Measurements from ENCODE around the gene IMMP2L.
"Not testable (repeated sequence)": the region's sequence is repeated elsewhere in the genome, so short reads cannot be mapped to it uniquely, and the experiment has no call there.

Gene IMMP2L

GRCh38 chr7:111459757-111460280 lies 102.5 kb downstream of the IMMP2L start:
- DNase-seq (ENCODE audit: low spot score) = no peak

DNA sequence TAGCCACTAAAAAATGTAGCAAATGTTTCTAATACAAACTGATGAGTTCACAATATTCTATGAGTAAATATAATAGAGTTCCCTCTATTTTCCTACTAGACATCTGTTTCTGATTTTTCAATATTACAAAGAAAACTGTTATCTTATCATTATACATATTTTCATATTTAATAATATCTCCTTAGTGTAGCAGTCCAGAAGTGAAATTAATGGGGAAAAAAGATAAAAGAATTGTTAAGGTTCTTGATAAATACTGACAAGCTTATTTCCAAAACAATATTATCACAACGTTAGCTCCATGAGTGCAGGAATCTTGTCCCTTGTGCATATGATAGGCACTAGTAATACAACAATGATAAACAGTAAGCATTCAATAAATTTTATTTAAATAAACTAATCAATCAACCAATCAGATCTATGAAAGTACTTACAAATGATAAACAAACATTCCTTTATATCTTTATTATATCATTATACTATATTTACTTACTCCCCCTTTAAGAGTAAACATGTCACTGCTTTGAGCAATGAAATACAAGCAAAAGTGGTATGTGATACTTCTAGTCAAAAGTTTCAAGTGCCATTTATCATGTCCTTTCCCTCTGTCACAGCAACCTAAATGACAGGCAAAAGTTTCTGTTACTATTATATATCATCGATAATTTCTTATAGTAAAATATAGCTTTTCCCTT lies 103.1 kb downstream of the IMMP2L start:
- DNase-seq (ENCODE audit: low spot score) = no peak

DNA sequence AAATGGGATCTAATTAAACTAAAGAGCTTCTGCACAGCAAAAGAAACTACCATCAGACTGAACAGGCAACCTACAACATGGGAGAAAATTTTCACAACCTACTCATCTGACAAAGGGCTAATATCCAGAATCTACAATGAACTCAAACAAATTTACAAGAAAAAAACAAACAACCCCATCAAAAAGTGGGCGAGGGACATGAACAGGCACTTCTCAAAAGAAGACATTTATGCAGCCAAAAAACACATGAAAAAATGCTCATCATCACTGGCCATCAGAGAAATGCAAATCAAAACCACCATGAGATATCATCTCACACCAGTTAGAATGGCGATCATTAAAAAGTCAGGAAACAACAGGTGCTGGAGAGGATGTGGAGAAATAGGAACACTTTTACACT lies 111.6 kb downstream of the IMMP2L start:
- DNase-seq (ENCODE audit: low spot score) = not testable (repeated sequence)

- not testable (repeated sequence) for DNase-seq (ENCODE audit: low spot score)
Measured at GRCh38 chr7:111447502-111447901, 114.8 kb downstream of the IMMP2L start.

GRCh38 chr7:111439977-111440376 lies 122.3 kb downstream of the IMMP2L start:
- no peak for DNase-seq (ENCODE audit: low spot score)

GRCh38 chr7:111438369-111439289 lies 123.7 kb downstream of the IMMP2L start:
- no peak for DNase-seq (ENCODE audit: low spot score)

- no peak for DNase-seq (ENCODE audit: low spot score)
Measured at GRCh38 chr7:111437736-111438135, 124.6 kb downstream of the IMMP2L start.

DNA sequence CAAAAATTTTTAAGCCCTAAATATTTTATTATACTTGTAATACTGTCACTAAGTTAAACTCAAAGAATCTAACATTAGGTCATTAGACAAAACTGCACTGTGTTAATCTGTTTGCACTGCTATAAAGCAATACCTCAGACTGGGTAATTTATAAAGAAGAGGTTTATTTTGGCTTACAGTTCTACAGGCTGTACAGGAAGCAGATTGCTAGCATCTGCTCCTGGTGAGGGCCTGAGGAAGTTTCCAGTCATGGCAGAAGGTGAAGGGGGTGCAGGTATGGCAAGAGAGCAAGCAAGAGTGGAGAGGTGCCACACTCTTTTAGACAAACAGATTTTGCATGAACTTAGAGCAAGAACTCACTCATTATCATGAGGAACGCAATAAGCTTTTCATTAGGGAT lies 125.7 kb downstream of the IMMP2L start:
- no peak for DNase-seq (ENCODE audit: low spot score)

DNA sequence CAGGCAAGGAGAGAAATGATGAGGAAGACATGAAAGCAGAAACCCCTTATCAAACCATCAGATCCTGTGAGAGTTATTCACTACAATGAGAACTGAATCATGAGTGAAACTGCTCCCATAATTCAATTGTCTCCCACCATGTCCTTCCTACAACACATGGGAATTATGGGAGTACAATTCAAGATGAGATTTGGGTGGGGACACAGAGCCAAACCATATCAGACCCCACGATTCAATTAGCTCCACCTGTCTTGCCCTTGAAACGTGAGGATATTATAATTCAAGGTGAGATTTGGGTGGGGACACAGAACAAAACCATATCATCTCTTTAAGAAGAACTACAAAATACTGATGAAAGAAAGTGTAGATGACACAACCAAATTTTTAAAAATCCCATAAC lies 128.9 kb downstream of the IMMP2L start:
- no peak for DNase-seq (ENCODE audit: low spot score)

DNA sequence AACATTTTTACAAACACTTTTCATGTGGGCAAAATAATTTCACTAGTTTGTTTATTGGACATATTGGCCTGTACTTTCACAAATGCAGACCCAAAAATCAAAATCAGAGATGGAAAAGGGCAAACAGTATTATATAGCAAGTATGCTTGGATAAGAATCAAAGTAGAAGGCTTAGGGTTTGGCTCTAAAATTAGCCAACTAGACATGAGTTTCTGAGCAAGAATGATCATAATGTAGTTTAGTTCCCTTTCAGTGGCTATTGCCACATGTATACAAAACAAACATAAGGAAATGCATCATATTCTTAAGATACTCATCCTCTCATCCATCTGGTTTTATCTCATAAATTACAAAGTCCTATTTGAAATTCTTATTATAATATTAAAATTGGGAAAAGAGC lies 132.5 kb downstream of the IMMP2L start:
- DNase-seq (ENCODE audit: low spot score) = no peak

DNA sequence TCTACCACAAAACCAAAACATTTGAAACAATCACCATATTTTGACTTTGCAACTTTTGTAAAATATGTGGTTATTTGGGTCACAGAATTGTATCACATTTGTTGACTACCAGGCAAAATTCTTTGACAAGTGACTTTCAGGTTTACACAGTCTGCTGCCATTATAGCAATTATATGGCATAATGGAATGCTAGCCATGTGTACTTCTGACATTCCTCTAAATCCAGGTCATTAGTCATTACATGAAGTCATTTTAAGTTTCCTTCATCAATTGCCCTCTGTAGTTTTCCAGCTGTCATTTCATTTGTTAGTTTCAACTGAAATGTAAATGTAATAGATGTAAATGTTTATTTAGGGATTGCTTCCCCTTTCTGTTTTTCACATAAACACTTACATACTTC lies 137.5 kb downstream of the IMMP2L start:
- no peak for DNase-seq (ENCODE audit: low spot score)

DNA sequence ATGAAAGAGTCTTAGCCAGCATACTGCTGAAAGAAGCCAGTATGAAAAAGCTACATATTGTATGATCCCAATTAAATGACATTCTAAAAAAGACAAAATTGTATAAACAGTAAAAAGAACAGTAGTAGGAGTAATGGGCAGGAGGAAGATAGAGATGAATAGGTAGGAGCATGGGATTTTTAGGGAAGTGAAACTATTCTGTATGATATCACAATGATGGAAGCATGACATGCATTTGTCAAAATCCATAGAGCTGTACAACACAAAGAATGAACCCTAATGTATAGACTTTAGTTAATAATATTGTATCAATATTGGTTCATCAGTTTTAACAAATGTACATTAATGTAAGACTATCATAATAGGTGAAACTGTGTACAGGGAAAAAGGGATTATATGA lies 147.9 kb downstream of the IMMP2L start:
- DNase-seq (ENCODE audit: low spot score) = no peak

DNA sequence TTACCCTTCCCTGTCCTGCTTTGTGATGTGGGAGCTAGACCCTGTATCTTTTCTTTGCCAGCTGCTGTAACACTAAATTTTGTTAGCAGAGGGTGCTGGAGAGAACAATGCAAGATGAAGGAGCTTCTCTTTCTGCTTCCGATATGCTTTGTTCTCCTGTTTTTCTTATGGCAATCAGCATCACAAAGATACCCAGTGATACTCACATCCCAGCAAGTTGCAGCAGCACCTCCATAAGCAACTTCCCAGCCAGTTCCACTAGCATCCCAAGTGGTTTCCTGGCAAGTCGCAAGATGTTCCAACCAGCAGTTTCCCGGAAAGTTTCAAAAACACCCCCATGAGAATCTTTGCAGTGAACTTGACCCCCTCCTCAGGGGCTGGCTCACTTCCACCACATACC lies 148.6 kb downstream of the IMMP2L start:
- DNase-seq (ENCODE audit: low spot score) = no peak

DNA sequence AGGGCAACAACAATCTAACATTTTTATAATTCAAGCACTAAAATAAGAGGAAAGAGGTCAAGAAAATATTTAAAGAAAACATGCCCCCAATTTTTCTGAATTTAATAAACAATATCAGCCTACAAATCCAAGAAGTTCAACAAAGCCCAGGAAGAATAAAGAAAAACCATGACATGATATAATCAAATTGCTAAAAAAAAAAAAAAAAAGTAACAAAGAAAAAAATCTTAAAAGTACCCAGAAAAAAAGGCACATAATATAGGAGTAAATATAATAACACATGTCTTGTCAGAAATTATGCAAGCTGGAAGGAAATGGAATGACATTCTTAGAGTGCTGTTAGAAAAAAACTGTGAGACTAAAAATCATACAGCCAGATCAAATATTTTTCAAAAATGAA lies 151.4 kb downstream of the IMMP2L start:
- DNase-seq (ENCODE audit: low spot score) = no peak

DNA sequence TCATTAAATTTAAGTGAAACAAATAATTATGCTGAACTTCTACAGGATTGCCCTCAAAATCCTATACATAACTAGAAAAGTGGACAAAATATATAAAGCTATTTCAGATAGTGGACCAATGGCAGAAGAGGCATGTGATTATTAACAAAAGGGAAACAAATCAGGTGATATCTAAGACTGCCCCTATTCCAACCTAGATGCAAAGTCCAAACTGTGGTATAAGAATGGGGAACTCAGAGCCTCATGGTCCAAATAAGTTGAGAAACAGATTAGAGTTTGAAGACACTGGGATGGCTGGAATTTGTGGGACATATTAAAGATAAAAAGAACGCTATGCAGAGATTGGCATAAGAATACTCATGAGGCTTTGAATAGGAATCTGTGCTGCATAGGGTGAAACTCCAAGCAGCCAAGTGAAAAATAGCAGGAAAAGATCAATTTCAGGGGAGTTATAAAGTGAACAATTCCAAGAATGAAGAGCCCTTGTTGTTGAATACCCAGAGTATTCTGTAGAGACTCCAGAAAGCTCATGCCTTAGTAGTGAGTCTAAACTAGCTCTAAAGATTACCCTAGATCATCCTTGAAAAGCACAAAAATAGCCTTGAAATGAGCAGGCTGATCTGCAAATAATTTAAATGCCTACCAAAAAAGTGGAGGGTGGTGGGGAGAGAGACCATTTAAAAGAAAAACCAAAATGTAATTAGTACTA lies 152.4 kb downstream of the IMMP2L start:
- no peak for DNase-seq (ENCODE audit: low spot score)

DNA sequence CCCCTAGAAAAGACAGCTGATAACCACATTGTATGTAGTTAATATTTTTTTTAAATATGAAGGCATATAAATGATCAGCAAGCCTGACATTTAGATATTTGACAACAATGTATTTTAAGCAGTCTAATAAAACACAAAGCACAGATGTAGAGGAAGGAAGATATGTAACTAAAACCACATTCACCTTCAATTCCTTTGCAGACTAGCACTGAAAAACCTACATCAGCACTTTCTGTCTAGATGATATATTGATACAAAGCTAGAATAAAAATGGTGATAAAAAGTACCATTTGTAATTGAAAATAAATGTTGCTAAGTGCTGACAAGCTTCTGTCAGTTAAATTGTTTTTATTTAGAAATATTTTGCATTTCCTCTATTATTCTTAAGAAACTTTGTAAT lies 153.6 kb downstream of the IMMP2L start:
- no peak for DNase-seq (ENCODE audit: low spot score)

DNA sequence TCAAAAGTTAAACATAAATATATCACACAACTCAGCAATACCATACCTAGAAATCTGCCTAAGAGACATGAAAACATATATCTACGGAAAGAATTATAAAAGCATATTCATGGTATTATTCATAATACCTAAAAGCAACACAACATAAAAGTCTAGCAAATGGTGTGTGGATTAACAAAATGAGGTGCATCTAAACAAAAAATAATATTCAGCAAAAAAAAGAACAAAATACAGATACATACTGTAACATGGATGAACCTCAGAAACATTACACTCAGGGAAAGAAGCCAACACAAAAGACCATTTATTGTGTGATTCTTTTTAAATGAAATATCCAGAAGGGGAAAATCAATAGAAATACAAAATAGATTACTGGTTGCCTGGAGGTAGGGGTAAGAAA lies 155.0 kb downstream of the IMMP2L start:
- DNase-seq (ENCODE audit: low spot score) = no peak

GRCh38 chr7:111405621-111406020 lies 156.7 kb downstream of the IMMP2L start:
- DNase-seq (ENCODE audit: low spot score) = no peak

- no peak for DNase-seq (ENCODE audit: low spot score)
Measured at GRCh38 chr7:111401516-111401915, 160.8 kb downstream of the IMMP2L start.

- no peak for DNase-seq (ENCODE audit: low spot score)
Measured at GRCh38 chr7:111400088-111400487, 162.2 kb downstream of the IMMP2L start.

DNA sequence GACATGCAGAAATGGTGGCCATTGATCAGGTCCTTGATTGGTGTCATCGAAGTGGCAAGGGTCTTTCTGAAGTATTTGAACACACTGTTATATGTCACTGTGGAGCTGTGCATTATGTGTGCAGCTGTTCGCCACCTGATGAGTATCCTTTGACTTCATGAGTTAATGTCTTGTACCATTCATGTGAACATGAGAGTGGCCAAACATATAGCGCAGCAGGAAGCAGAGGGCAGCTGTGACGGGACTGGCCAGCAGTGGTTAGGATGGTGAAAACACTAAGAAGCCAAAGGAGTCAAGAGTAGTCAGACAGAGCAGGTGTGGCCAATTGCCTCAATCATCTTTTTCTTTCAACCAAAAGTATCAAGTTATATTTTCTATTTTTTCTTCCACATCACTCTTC lies 167.4 kb downstream of the IMMP2L start:
- DNase-seq (ENCODE audit: low spot score) = no peak

GRCh38 chr7:111393011-111393754 lies 169.1 kb downstream of the IMMP2L start:
- DNase-seq (ENCODE audit: low spot score) = peak; percentile 9
